A204.1 (cell line): ENCODE measurements around the gene SYT9.

Experiments
- FAIRE-seq: peaks from 2 replicates; lab custom pipeline; 2012; peaks lifted over from hg19 to GRCh38; lab: Jason Lieb, UNC

Gene SYT9, protein sequence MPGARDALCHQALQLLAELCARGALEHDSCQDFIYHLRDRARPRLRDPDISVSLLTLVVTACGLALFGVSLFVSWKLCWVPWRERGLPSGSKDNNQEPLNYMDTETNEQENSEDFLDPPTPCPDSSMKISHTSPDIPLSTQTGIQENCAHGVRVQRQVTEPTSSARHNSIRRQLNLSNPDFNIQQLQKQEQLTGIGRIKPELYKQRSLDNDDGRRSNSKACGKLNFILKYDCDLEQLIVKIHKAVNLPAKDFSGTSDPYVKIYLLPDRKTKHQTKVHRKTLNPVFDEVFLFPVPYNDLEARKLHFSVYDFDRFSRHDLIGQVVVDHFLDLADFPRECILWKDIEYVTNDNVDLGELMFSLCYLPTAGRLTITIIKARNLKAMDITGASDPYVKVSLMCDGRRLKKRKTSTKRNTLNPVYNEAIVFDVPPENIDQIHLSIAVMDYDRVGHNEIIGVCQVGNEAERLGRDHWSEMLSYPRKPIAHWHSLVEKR

DNA sequence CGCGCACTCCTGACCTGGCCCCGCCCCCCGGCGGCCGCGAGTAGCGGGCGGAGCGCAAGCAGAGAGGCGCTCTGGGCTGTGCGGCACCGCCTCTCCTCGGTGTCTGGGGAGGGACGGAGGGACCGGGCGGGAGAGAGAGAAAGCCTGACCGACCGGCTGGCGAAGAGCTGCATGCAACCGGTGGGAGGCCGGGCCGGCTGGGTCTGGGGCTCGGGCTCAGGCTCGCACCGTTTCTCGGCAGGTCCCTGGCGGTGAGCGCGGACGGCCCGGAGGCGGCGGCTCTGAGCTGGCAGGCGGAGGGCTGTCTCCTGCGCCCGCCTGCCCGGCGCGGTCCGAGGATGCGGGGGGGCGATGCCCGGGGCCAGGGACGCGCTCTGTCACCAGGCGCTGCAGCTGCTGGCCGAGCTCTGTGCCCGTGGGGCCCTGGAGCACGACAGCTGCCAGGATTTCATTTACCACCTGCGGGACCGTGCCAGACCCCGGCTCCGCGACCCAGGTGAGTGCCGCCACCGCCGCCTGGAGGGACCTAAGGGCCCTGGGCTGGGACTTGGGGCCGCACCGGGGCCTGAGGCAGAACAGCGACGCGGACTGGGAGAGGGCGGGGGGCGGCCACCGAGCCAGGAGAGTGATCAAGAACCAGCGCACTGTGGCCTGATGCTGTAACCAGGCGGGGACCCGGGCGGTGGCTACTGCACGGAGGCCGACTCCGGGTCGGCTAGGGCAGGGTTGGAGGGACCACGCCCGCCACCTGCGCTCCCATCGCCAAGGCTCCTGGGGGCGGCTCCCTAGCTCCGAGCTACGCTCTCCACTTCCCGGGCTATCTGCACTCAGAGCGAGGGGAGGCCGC lies at the start of gene SYT9:
Gene SYT9 (plus strand): TSS at position 69 of the 847 bp plus-strand sequence. CDS start 283 bp downstream, at position 352.
- FAIRE-seq: no peak

DNA sequence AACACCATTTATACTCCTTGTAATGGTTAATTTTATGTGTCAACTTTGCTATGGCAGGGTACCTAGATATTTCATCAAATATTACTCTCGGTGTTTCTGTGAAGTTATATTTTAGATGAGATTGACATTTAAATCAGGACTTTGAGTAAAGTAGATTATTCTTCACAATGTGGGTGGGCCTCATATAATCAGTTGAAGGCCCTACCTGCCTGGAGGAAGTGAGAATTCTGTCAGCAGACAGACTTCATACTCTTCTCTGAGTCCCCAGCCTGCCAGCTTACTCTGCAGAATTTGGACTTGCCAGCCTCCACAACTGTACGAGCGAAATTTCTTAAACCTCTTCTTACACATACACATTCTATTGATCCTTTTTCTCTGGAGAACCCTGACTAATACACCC lies 49.3 kb upstream of the SYT9 start:
- FAIRE-seq: no peak

DNA sequence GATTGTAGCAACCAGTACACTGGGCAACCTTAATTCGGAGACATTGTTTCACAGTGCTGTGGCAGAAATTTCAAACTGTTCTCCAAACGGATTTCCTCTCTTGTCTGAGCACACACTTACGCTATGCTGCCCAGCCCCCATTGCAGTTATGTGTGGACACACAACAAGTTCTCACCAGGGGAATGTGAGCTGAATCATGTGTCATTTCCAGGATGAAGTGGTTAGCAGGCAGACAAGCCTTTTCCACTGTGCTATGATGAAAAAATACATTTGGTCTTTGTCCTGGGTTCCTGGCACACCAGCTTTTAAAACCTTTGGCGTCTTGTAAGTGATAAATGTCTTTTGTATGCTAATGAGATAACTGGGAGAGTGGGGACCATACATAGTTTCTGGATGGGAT lies 46.9 kb upstream of the SYT9 start:
- no peak for FAIRE-seq

DNA sequence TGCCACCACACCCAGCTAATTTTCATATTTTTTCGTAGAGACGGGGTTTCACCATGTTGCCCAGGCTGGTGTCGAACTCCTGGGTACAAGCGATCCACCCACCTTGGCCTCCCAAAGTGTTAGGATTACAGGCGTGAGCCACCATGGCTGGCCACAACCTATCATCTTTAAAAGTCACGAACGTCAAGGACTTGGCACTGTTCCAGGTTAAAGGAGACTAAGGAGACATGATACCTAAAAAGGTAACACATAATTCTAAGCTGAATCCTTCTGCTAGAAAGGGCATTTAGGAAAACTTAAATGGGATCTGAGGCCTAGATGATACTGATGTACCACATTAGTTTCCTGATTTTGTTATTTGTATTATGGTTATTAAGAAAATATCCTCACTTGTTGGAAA lies 43.3 kb upstream of the SYT9 start:
- FAIRE-seq: no peak

DNA sequence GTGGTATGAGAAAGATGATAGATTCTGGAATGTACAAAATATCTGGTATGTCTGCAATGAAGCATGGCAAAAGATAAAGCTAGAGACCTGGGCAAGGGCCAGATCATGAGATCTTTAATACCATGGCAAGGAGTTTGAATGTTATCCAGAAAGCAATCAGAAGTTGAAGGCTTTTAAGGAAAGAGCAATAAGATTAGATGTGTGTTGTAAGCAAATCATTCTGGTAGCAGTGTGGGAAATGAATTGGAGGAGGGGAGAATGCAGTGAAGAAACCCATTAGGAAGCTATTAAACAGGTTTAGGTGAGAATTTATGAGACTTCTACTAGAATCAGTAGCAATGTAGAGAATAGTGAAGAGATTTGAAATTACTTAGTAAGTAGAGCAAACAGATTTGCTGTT lies 32.2 kb upstream of the SYT9 start:
- FAIRE-seq: no peak

DNA sequence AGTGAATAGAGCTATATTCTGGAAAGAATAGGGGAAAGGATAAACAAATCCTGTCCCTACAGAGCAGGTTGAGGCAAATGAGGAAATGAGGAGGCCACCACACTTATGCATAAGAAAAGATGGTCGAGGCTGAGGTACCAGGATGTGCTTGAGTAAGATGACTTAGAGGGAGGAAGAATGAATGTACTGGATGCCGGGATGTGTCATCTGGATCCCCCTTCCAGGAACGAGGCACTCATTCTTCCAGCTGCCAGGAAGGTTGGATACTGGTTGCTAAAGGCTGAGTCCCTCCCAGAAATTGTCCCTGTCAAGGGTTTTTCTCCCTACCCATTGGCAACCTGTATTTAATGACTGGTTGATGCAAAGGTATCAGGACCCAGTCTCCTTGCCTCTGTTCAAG lies 31.1 kb upstream of the SYT9 start:
- FAIRE-seq: no peak

DNA sequence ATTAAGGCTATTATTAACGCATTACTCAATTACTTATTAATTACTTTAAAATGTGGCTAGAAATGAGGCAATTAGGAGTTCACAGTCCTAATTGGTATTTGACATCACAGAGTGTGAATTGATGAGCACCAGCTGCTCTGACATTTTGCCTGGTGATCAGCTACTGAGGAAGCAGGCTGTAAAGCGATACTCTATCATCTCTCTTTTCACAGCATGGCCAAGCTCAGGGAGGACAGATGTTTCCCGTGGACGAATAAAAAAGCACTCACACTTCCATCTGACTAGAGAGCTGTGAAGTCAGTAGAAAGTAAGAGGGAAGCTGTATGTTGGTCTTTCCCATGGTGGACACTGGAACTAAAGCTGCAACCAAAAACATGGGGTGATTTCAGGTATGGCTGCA lies 29.1 kb upstream of the SYT9 start:
- FAIRE-seq: no peak

DNA sequence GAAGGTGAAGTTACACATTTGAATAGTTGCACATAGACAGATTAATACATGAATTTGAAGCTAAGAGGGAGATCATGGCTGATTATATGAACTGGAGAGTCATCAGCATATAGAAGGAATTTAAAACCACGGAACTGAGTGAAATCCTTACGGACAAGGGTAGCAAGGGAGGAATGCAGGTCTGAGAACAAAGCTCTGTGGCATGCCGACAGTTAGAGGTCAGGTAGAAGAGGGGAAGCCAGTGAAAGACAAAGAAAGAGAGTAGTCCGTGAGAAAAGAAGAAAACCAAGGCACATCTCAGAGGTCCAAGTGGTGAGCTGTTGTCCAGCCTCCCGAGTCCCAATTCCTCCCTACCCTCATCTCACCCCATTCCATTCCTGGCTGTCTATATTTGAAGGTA lies 11.8 kb upstream of the SYT9 start:
- no peak for FAIRE-seq

DNA sequence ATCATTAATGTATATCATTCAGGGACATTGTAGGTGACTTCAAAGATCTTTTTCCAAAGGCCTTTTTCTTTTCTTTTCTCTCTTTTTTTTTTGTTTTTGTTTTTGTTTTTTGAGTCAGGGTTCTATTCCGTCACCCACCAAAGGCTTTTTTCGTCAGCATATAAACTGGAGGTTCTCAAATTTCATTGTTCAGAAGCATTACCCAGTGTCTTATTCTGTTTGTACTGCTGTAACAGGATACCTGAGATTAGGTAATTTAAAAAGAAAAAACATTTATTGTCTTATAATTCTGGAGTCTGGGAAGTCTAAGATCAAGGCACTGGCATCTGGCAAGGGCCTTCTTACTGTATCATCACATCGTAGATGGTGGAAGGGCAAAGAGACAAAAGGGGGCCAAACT lies 6.4 kb upstream of the SYT9 start:
- FAIRE-seq: no peak

DNA sequence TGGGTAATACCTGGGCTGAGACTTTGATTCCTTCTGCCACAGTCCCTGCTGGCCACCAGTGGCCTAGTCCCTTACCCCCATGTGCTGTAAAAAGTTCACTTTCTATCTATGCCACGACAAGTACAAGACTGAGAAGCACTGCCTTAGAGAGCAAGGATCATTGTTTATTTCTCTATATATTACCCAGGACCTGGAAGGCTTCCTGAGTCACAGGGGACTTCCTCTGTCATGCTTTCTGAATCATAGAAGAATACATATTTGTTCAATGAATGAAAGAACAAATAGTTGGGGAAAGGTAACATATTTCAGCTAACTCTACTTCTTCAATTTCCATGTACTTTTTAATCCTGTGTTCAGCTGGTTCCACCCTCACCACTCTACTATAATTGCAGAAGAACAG lies 5.5 kb upstream of the SYT9 start:
- no peak for FAIRE-seq

DNA sequence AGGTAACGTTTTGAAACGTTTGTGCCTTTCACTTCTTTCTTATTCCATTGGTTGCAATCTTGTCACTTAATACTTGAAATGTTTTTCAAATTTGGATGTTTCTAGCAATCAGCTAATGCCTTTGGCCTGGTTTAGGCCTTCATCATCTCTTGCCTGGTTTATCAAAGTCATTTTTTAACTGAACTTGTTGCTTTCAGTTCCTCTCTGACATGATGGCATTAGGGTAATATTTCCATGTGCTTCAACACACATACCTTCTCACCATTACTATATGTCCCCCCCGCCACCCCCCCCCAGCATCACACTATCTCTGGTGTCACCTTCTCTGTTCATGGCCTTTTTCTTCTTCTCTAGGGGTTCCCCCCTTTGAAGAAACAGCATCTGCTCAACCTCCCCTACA lies 1.5 kb upstream of the SYT9 start:
- no peak for FAIRE-seq

DNA sequence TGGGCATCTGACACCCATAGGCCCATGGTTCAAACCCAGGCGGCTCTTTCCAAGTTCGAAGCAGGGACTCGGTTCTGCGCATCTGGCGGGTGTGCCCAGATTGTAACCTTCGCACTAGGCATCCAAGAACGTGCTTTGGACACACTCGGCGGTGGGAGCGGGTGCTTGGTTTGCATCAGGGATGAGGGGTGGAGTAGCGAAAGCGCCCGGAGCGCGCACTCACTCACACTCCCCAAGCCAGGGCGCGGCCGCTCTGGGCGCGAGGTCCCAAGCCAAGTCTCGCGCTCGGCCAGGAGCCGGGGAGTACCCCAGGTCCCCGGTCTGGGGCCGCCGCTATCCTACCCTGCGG lies 243 bp upstream of the SYT9 start:
- FAIRE-seq: no peak

DNA sequence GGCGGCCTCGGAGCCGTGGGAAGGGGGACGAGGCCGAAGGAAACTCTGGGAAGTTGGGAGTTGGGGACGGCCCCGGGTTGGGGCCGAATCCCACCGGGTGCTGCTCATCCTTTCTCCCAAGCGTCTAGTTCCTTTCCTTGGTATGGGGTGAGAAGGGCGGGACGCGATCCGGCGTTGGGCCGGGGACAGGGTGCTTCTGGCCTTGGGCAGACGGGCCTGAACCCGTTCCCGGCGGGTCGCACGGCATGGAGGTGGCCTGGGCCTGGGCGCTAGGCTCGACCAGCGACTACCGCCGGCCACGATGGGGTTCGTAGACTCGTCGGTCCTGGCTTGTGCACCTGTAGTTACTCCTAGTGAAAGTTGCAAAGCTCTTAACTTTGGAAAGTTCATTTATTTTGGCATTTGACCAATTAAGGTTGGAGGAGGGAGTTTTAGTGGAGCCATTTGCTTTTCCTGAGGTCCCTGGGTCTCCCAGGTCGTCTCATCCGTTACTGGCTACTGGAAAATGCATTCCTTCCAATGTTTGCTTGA lies 1.0 kb downstream of the SYT9 start:
- FAIRE-seq: no peak

DNA sequence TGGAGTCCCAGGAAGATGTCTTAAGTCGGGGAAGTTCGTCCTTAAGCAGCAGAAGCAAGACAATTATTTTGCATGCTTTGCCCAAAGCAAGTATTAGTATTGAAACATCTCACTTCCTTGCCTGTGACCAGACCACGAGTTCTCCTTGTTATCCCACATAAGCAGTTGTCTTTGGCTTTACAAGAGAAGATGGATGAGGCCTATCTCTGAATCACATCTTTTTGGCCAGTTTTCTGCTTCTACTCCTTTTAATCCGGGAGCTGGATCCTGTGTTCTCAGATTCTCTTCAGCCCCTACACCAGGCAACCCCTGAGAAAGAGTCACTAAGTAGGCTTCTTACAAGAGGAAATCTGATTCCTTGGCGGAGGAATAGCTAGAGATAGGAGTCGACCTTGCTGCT lies 2.1 kb downstream of the SYT9 start:
- FAIRE-seq: no peak

DNA sequence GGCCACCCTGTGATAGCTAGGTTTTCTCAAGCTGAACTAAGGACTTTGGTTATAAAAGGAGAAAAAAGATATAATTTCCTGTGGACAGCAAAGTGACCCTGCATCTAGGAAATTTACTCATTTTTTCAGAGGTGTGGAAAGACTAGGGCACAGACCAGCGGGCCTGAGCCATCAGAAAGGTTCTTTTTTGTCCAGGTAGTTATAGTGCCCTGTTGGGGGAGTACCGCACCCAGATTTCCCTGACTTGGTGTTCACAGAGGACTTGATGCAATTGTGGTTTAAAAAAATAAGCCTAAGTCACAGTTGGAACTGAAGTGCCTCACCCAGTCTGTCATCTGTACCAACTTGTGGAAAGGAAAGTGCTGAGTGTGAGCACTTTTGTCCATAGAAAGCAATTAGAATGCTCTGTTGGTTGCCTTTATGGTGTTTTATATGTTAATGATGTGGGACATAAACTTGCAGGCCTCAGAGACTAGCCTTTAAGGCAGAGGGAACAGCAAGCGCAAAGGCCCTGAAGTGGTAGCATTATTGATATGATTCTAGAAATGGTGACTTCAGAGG lies 3.1 kb downstream of the SYT9 start:
- FAIRE-seq: no peak

DNA sequence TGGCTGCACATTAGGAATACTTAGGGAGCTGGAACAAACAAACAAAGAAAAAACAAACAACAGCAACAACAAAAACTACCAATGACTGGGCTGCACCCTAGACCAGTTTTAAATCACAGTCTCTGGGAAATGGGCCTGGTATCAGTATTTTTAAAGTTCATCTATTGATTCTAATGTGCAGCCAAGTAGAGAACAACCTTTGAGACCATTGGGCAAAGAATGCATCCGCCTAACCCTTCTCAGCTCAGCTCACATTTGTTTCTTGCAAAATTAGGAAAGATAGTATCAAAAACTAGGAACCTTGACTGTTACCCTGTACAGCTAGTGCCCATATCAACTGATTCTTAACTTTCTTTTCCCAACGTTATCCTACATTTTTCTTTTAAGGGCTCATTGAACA lies 5.2 kb downstream of the SYT9 start:
- FAIRE-seq: no peak

DNA sequence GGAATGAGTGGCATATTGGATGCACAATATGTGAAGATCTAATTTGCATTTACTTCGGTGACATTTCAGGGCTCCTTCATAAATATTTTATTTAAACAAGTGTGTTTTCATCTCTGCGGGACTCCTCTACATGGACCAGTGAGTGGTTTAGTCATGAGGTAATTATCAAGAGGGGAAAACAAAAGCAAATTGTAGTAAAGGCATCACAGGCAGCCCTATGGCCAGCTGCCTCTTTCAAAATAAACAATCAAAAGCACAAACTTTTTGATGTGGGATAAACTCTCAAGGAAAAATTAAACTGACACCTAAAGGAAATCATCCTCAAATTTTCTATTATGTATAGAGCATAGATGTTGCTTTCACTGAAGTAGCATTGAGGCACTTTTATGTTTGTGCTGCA lies 6.0 kb downstream of the SYT9 start:
- FAIRE-seq: no peak

DNA sequence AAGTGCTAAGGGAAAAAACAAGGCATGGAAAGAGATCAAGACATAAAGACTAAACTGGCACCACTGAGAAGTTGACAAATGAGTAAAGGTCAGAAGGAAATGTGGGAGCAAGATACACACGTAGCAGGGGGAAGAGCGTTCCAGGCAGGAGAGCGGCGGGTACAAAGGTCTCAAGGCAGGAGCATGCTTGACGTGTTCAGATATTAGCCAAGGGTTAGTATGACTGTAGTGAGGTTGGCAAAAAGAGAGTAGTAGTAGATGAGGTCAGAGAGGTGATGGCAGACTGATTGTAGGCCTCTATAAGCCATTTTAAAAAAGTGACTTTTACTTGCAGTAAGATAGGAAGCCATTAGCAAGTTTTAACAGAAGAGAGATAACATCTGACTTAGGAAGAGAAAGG lies 9.9 kb downstream of the SYT9 start:
- FAIRE-seq: no peak

DNA sequence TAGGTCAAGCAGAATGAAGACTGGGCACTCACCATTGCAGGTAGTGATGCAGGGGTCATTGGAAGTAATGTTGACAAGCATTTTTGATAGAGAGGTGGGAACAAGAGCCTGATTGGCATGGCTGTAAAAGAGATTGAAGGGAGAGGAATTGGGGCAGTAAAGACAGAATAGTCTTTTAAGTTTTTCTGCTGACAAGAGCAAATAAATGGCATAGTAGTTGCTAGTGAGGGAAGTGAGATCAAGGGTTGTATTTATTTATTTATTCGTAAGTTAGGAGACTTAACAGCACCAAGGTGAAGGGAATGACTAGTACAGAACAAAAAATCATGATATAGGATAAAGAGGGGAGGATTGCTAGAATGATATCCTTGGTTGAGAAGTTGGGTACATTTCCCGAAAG lies 11.0 kb downstream of the SYT9 start:
- no peak for FAIRE-seq

DNA sequence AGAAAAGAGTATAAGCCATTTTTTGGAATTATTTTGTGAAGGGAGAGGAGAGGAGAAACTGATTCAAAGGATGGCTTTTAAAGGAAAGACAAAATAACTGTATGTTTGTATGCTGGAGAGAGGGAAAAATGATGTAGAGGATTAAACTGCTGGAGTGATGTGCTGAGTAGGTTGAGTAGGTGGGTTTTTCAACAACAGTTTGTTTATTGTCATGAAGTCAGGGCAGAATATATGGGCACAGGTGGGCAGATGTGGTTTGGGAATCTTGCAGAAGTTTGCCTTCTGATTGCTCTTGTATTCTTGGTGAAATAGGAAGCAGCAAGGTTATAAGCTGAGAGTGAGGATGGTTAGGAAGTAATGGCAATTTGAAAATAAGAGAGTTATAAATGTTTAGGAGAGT lies 12.1 kb downstream of the SYT9 start:
- FAIRE-seq: no peak

DNA sequence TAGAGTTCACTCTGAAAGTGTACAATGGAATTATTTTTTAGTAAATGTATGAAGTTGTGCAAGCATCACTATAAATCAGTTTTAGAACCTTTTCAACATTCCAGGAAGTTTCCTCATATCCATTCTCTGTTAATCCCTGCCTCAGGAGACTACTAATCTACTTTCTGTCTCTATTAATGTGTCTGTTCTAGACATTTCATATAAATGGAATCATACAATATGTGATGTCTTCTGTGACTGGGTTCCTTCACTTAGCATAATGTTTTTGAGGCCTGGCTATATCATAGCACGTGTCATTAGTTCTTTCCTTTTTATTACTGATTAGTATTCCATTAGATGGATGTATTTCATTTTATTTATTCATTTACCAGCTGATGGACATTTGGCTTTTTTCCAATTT lies 17.1 kb downstream of the SYT9 start:
- FAIRE-seq: no peak

DNA sequence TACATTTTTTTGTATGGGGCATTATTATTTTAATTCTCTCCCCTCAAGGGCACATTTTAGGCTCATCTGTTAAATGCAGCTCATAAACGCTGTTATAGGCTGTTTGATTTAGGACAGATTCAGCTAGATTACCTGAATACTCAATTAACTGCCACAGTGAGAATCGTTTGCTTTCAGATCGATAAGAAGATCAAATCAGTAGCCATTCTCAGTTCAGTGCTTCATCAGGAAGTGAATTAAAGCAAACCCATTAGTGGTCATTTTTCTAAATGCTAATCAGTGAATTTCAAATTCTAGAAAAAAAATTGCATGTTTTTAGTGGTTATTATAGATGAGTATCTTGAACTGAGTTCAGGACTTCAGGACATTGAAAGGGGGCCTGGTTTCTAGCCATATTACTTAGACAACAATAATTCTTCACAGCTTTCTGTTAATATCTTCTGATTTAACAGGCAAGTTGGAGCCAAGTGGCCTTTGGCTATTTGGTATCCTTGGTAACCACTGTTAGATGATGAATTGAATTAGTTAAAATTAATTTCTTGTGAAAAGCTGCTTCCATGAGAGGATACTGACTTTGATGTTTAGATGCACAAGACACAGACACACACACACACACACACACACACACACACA lies 18.6 kb downstream of the SYT9 start:
- no peak for FAIRE-seq

DNA sequence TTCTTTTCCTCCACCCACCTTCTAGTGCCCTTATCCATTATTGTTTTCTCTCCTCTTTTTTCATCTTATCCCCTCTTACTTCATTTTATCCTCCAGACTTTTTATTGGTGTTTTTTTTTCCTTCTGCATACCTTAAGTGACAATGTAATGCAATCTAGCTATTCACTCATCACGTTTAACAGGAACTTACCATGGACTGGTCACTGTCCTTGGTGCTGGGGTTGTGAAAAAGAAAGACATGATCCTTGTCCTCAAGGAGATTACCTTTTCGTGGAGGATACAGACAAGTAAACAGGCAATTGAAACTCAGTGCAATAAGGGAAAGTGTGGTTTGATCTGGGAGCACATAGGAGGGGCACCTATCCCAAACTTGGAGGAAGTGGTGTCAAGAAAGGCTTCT lies 20.7 kb downstream of the SYT9 start:
- no peak for FAIRE-seq
